ENCODE data around the gene PCDH15.

DNA sequence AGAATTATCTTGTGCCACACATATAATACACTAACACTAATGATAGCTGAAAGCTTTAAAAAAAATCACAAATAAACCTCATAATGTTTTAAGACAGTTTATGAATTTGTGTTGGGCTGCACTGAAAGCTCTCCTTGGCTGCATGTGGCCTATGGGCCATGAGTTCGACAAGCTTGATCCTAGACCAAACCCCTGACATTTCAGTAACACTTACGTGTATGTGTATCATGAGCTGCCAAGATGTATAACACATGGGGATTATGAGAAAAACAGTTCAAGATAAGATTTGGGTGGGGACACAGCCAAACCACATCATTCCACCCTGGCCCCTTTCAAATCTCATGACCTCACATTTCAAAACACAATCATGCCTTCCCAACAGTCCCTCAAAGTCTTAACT is 823.8 kb downstream of the PCDH15 start:
- TF ChIP-seq, protein P1, sequence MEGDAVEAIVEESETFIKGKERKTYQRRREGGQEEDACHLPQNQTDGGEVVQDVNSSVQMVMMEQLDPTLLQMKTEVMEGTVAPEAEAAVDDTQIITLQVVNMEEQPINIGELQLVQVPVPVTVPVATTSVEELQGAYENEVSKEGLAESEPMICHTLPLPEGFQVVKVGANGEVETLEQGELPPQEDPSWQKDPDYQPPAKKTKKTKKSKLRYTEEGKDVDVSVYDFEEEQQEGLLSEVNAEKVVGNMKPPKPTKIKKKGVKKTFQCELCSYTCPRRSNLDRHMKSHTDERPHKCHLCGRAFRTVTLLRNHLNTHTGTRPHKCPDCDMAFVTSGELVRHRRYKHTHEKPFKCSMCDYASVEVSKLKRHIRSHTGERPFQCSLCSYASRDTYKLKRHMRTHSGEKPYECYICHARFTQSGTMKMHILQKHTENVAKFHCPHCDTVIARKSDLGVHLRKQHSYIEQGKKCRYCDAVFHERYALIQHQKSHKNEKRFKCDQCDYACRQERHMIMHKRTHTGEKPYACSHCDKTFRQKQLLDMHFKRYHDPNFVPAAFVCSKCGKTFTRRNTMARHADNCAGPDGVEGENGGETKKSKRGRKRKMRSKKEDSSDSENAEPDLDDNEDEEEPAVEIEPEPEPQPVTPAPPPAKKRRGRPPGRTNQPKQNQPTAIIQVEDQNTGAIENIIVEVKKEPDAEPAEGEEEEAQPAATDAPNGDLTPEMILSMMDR (IDR thresholded peaks at IDR 0.05; ENCODE audit: poor library complexity): no peak
- TF ChIP-seq EZH2 (IDR thresholded peaks at IDR 0.05; ENCODE audit: borderline replicate concordance) (no peak), EZH2phosphoT487 (IDR thresholded peaks at IDR 0.05; ENCODE audit: low read depth, severe bottlenecking, unreplicated experiment) (no peak)
